H9 (cell line): ENCODE results near the gene TTC28. TPM values are rescaled to one million over a fixed set of nuclear protein-coding genes. Genes with fewer than 3 reads are reported as not detected.

Experiments
- DNase-seq: peaks from one replicate; pipeline ENCODE4 v3.0.0-alpha.2; 2017
- H2AFZ ChIP-seq: one replicate; pipeline ENCODE4 v1.6.1; 2013; ENCODE audit warnings: mild to moderate bottlenecking, low read length, control low read depth, moderate library complexity
- H2AK5ac ChIP-seq: 2 replicates; pipeline ENCODE4 v1.6.1; 2013; ENCODE audit warnings: low read length, control low read depth, mixed read lengths; ENCODE audit not compliant: insufficient read length
- H2BK120ac ChIP-seq: one replicate; pipeline ENCODE4 v1.6.1; 2013; ENCODE audit warnings: low read depth, mild to moderate bottlenecking, low read length, control low read depth, inconsistent platforms; ENCODE audit not compliant: poor library complexity, severe bottlenecking
- H2BK12ac ChIP-seq: 2 replicates; pipeline ENCODE4 v1.6.1; 2013; ENCODE audit warnings: low read length, control low read depth, mixed read lengths, low read depth; ENCODE audit not compliant: insufficient read length
- H2BK15ac ChIP-seq: 2 replicates; pipeline ENCODE4 v1.6.1; 2013; ENCODE audit warnings: low read depth, low read length, control low read depth
- H2BK20ac ChIP-seq: one replicate; pipeline ENCODE4 v1.6.1; 2013; ENCODE audit warnings: low read depth, mild to moderate bottlenecking, low read length, control low read depth, inconsistent platforms; ENCODE audit not compliant: poor library complexity, severe bottlenecking
- H2BK5ac ChIP-seq: 2 replicates; pipeline ENCODE4 v1.6.1; 2013; ENCODE audit warnings: low read length, control low read depth, mixed read lengths; ENCODE audit not compliant: insufficient read length
- H3K14ac ChIP-seq: 2 replicates; pipeline ENCODE4 v1.6.1; 2013; ENCODE audit warnings: low read length, control low read depth; ENCODE audit not compliant: insufficient read depth
- H3K18ac ChIP-seq: 2 replicates; pipeline ENCODE4 v1.6.1; 2013; ENCODE audit warnings: low read depth, mild to moderate bottlenecking, mixed read lengths, low read length, control low read depth; ENCODE audit not compliant: insufficient read length
- H3K23ac ChIP-seq: 2 replicates; pipeline ENCODE4 v1.6.1; 2013; ENCODE audit warnings: low read length, control low read depth, mixed read lengths, low read depth; ENCODE audit not compliant: insufficient read length
- H3K23me2 ChIP-seq: 2 replicates; pipeline ENCODE4 v1.6.1; 2013; ENCODE audit warnings: low read depth, mild to moderate bottlenecking, mixed read lengths, low read length, control low read depth; ENCODE audit not compliant: insufficient read length, poor library complexity, severe bottlenecking
- H3K27ac ChIP-seq: 2 replicates; pipeline ENCODE4 v1.5.1; 2013; ENCODE audit warnings: low read length, control low read depth, mixed read lengths, low read depth; ENCODE audit not compliant: insufficient read length
- H3K27me3 ChIP-seq: 2 replicates; pipeline ENCODE4 v1.6.1; 2013; ENCODE audit warnings: low read length, control low read depth, inconsistent platforms; ENCODE audit not compliant: insufficient read depth
- H3K4ac ChIP-seq: 2 replicates; pipeline ENCODE4 v1.6.1; 2013; ENCODE audit warnings: low read depth, mild to moderate bottlenecking, control low read depth, inconsistent platforms, low read length, moderate library complexity
- H3K4me1 ChIP-seq: 2 replicates; pipeline ENCODE4 v1.6.1; 2013; ENCODE audit warnings: low read length, control low read depth, inconsistent platforms; ENCODE audit not compliant: insufficient read depth
- H3K4me2 ChIP-seq: 2 replicates; pipeline ENCODE4 v1.6.1; 2013; ENCODE audit warnings: low read length, control low read depth, mixed read lengths; ENCODE audit not compliant: insufficient read length, insufficient read depth
- H3K56ac ChIP-seq: 2 replicates; pipeline ENCODE4 v1.6.1; 2013; ENCODE audit warnings: low read depth, mild to moderate bottlenecking, mixed read lengths, low read length, control low read depth; ENCODE audit not compliant: insufficient read length
- H3K79me1 ChIP-seq: 2 replicates; pipeline ENCODE4 v1.6.1; 2013; ENCODE audit warnings: low read depth, mild to moderate bottlenecking, moderate library complexity, low read length, control low read depth, inconsistent platforms; ENCODE audit not compliant: insufficient read depth, poor library complexity, severe bottlenecking
- H3K79me2 ChIP-seq: 2 replicates; pipeline ENCODE4 v1.6.1; 2013; ENCODE audit warnings: low read length, control low read depth, inconsistent platforms; ENCODE audit not compliant: insufficient read depth
- H3K9ac ChIP-seq: 2 replicates; pipeline ENCODE4 v1.6.1; 2013; ENCODE audit warnings: low read length, control low read depth, mixed read lengths; ENCODE audit not compliant: insufficient read length; ENCODE audit errors: extremely low read depth
- H3K9me3 ChIP-seq: one replicate; pipeline ENCODE4 v1.6.1; 2013; ENCODE audit warnings: low read depth, low read length, inconsistent platforms; ENCODE audit not compliant: control insufficient read depth
- H3T11ph ChIP-seq: one replicate; pipeline ENCODE4 v1.6.1; 2013; ENCODE audit warnings: mild to moderate bottlenecking, low read length, control low read depth, inconsistent platforms
- H4K20me1 ChIP-seq: one replicate; pipeline ENCODE4 v1.6.1; 2013; ENCODE audit not compliant: control insufficient read depth, insufficient read length, insufficient read depth
- H4K5ac ChIP-seq: 2 replicates; pipeline ENCODE4 v1.6.1; 2013; ENCODE audit warnings: low read depth, mild to moderate bottlenecking, mixed read lengths, low read length, control low read depth; ENCODE audit not compliant: insufficient read length
- H4K8ac ChIP-seq: replicated peaks from 2 replicates; pipeline ENCODE4 v1.6.1; 2013; ENCODE audit warnings: low read length, control low read depth, mixed read lengths, low read depth; ENCODE audit not compliant: insufficient read length
- H4K91ac ChIP-seq: 2 replicates; pipeline ENCODE4 v1.6.1; 2013; ENCODE audit warnings: low read depth, mild to moderate bottlenecking, moderate library complexity, mixed read lengths, low read length, control low read depth; ENCODE audit not compliant: insufficient read length
- H3K27ac Mint-ChIP-seq, 3 experiments: 2 replicates in 2 of 3; 3 replicates in 1 of 3; pipeline ENCODE4 v1.8.0; 2020 to 2021; ENCODE audit warnings: mixed read lengths in 3 of 3, mild to moderate bottlenecking in 1 of 3, moderate library complexity in 1 of 3
- H3K27me3 Mint-ChIP-seq: 2 replicates; pipeline ENCODE4 v1.8.0; 2021; ENCODE audit warnings: low read depth, mild to moderate bottlenecking, moderate library complexity, mixed read lengths
- H3K36me3 Mint-ChIP-seq, 3 experiments: 2 replicates in 2 of 3; 3 replicates in 1 of 3; pipeline ENCODE4 v1.8.0; 2020 to 2021; ENCODE audit warnings: low read depth in 3 of 3, mixed read lengths in 3 of 3; ENCODE audit not compliant: insufficient read depth in 1 of 3
- H3K4me1 Mint-ChIP-seq, 2 experiments: 2 replicates each; pipeline ENCODE4 v1.8.0; 2020; ENCODE audit warnings: mixed read lengths in 2 of 2
- H3K4me3 Mint-ChIP-seq, 2 experiments: 2 replicates in 1 of 2; 3 replicates in 1 of 2; pipeline ENCODE4 v1.8.0; 2020 to 2021; ENCODE audit warnings: mild to moderate bottlenecking in 2 of 2, mixed read lengths in 2 of 2, moderate library complexity in 1 of 2
- H3K9me3 Mint-ChIP-seq, 2 experiments: 2 replicates in 1 of 2; 3 replicates in 1 of 2; pipeline ENCODE4 v1.8.0; 2020; ENCODE audit warnings: mild to moderate bottlenecking in 2 of 2, mixed read lengths in 2 of 2, moderate library complexity in 1 of 2
- CTCF ChIP-seq: fragments of 200-600 bp; sonication (generic); conservative IDR thresholded peaks from 3 replicates; pipeline ENCODE4 v1.8.0; 2021; ENCODE audit warnings: antibody characterized with exemption, mild to moderate bottlenecking
- total RNA-seq: library from RNA; stranded (reverse); gene quantifications from 2 replicates; pipeline ENCODE4 v1.2.1, GENCODE V29; 2021

Gene TTC28
- total RNA-seq, 1 experiment from 2014 or later = 13.6 TPM

GRCh38 chr22:28650463-28650862, 29.2 kb downstream of the TTC28 start:
- Histone ChIP-seq H3K9me3 (no peaks in the 10 kb centered on the region), H4K91ac (no peak overlapping the region), H3K18ac (no peak overlapping the region), H3K14ac (no peak overlapping the region), H3K4me1 (no peaks in the 10 kb centered on the region), H3K79me1 (no peaks in the 10 kb centered on the region), H4K5ac (no peak overlapping the region), H3K4ac (no peak overlapping the region), H2BK15ac (no peak overlapping the region), H2BK120ac (no peak overlapping the region), H3K23ac (no peak overlapping the region), H2BK20ac (no peak overlapping the region), H3K56ac (no peak overlapping the region), H4K8ac (no peak overlapping the region), H2AFZ (no peak overlapping the region), H2BK12ac (no peak overlapping the region), H3K27me3 (no peaks in the 10 kb centered on the region), H3K23me2 (no peaks in the 10 kb centered on the region), H3K79me2 (no peaks in the 10 kb centered on the region), H2BK5ac (no peak overlapping the region), H3K27ac (no peak overlapping the region), H3T11ph (no peak overlapping the region), H2AK5ac (no peak overlapping the region), H3K9ac (no peak overlapping the region), H3K4me2 (no peak overlapping the region), H4K20me1 (no peaks in the 10 kb centered on the region)
- TF ChIP-seq CTCF = no peak
- Mint-ChIP-seq H3K27ac (no peak overlapping the region), H3K27me3 (no peaks in the 10 kb centered on the region), H3K4me3 (no peak overlapping the region), H3K36me3 (peaks cover 0 to 4% (median 0%) of the 10 kb centered on the region in 3 experiments; a peak in 1 of 7 replicates), H3K4me1 (peaks cover 7 to 15% of the 10 kb centered on the region in 2 experiments; a peak in 3 of 4 replicates), H3K9me3 (no peaks in the 10 kb centered on the region; a peak in 1 of 5 replicates)
- DNase-seq = no peak
